ENCODE results near the gene AQP10.

GRCh38 chr1:154320882-154321608 lies at the start of gene AQP10:
- TF ChIP-seq POLR2AphosphoS5 (IDR thresholded peaks at IDR 0.05; ENCODE audit: borderline replicate concordance, low read depth, low read length) (no peak), EZH2 (IDR thresholded peaks at IDR 0.05) (no peak), FOXP2 (optimal IDR thresholded peaks at IDR 0.05; ENCODE audit: control extremely low read depth, extremely low read length, insufficient read depth) (no peak)

Data from SK-N-MC (cell line).